ENCODE results near the gene LYRM4.

The LYRM4 gene

GRCh38 chr6:5072440-5072839 lies 188.3 kb downstream of the LYRM4 start:
- H3K4me3 ChIP-seq (replicated peaks; ENCODE audit: insufficient read depth, low read length): no peak overlapping the region
- H3K27ac ChIP-seq (replicated peaks): no peak overlapping the region
- DNase-seq (ENCODE audit: low read depth in 1 of 2, low spot score in 1 of 2): no peak
- TF ChIP-seq GABPA (IDR thresholded peaks at IDR 0.05; ENCODE audit: low read depth): no peak
- TF ChIP-seq POLR2AphosphoS5 (IDR thresholded peaks at IDR 0.05; ENCODE audit: low read depth): no peak
- no peak for TF ChIP-seq SPI1 (IDR thresholded peaks at IDR 0.05; ENCODE audit: borderline replicate concordance, low read depth)
- no peak for TF ChIP-seq REST (IDR thresholded peaks at IDR 0.05; ENCODE audit: insufficient replicate concordance, low read depth)
- no peak for TF ChIP-seq CTCF (IDR thresholded peaks at IDR 0.05; ENCODE audit: insufficient read depth, low read length)
- H3K27me3 ChIP-seq (ENCODE audit: insufficient read depth, poor library complexity, severe bottlenecking): no peaks in the 10 kb centered on the region

DNA sequence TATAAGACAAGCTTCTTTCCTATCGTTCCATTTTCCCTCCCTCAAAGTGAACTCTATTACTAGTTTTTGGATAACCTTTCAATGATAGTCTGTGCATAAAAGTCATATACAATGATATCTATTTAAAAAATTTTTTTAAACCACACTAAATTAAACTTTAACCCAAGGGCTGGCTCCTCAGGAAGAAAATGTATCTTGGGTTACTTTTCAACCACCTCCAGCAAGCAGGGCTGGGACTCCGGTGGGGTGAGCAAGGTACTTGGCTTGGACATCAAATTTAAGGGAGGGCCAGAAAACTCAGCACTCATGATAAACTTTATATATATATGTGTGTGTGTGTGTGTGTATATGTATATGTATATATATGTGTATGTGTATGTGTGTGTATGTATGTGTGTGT lies 189.5 kb downstream of the LYRM4 start:
- Histone ChIP-seq H3K27ac (replicated peaks) (no peak overlapping the region), H3K27me3 (ENCODE audit: insufficient read depth, poor library complexity, severe bottlenecking) (no peaks in the 10 kb centered on the region), H3K4me3 (replicated peaks; ENCODE audit: insufficient read depth, low read length) (no peak overlapping the region)
- DNase-seq (ENCODE audit: low read depth in 1 of 2, low spot score in 1 of 2): no peak
- TF ChIP-seq GABPA (IDR thresholded peaks at IDR 0.05; ENCODE audit: low read depth): no peak
- TF ChIP-seq SPI1 (IDR thresholded peaks at IDR 0.05; ENCODE audit: borderline replicate concordance, low read depth): no peak
- no peak for TF ChIP-seq CTCF (IDR thresholded peaks at IDR 0.05; ENCODE audit: insufficient read depth, low read length)
- no peak for TF ChIP-seq POLR2AphosphoS5 (IDR thresholded peaks at IDR 0.05; ENCODE audit: low read depth)
- no peak for TF ChIP-seq REST (IDR thresholded peaks at IDR 0.05; ENCODE audit: insufficient replicate concordance, low read depth)

- no peak overlapping the region for H3K27ac ChIP-seq (replicated peaks)
- H3K4me3 ChIP-seq (replicated peaks; ENCODE audit: insufficient read depth, low read length): no peak overlapping the region
- H3K27me3 ChIP-seq (ENCODE audit: insufficient read depth, poor library complexity, severe bottlenecking): no peaks in the 10 kb centered on the region
- no peak for DNase-seq (ENCODE audit: low read depth in 1 of 2, low spot score in 1 of 2)
- TF ChIP-seq REST (IDR thresholded peaks at IDR 0.05; ENCODE audit: insufficient replicate concordance, low read depth): no peak
- no peak for TF ChIP-seq SPI1 (IDR thresholded peaks at IDR 0.05; ENCODE audit: borderline replicate concordance, low read depth)
- no peak for TF ChIP-seq POLR2AphosphoS5 (IDR thresholded peaks at IDR 0.05; ENCODE audit: low read depth)
- no peak for TF ChIP-seq CTCF (IDR thresholded peaks at IDR 0.05; ENCODE audit: insufficient read depth, low read length)
- TF ChIP-seq GABPA (IDR thresholded peaks at IDR 0.05; ENCODE audit: low read depth): no peak
These were observed 192.5 kb downstream of the LYRM4 start for GRCh38 chr6:5068153-5068751.
